GM19324 (cell line): ENCODE results near the gene EML2.

Experiments used
- ATAC-seq: cut with Tn5 transposase; IDR thresholded peaks from one replicate; pipeline ENCODE4 v1.9.1; 2021; ENCODE audit warnings: mild to moderate bottlenecking, moderate library complexity; ENCODE audit not compliant: unreplicated experiment, low FRiP score

The EML2 gene

GRCh38 chr19:45591004-45591637, 48.1 kb downstream of the EML2 start:
- ATAC-seq: no peak

- no peak for ATAC-seq
Measured at GRCh38 chr19:45590300-45591003, 48.7 kb downstream of the EML2 start.

- no peak for ATAC-seq
Measured at GRCh38 chr19:45589768-45590167, 49.4 kb downstream of the EML2 start.

- no peak for ATAC-seq
Measured at GRCh38 chr19:45587873-45588272, 51.3 kb downstream of the EML2 start.

GRCh38 chr19:45585158-45585577, 54.0 kb downstream of the EML2 start:
- ATAC-seq: no peak

GRCh38 chr19:45584332-45585157, 54.7 kb downstream of the EML2 start, which contains the start of gene OPA3:
OPA3 (minus strand) TSS chr19:45584802; CDS start chr19:45584764, 38 bp downstream.
- peak; percentile 95 for ATAC-seq

- ATAC-seq: no peak
Measured at GRCh38 chr19:45581576-45581975, 57.6 kb downstream of the EML2 start.

- ATAC-seq: no peak
Measured at GRCh38 chr19:45578861-45579260, 60.3 kb downstream of the EML2 start.

- no peak for ATAC-seq
Measured at GRCh38 chr19:45577111-45577905, 61.9 kb downstream of the EML2 start.

GRCh38 chr19:45576682-45577081, 62.5 kb downstream of the EML2 start:
- no peak for ATAC-seq

- ATAC-seq: no peak
Measured at GRCh38 chr19:45575216-45575615, 64.0 kb downstream of the EML2 start.

GRCh38 chr19:45574526-45574925, 64.7 kb downstream of the EML2 start:
- ATAC-seq: no peak

- no peak for ATAC-seq
Measured at GRCh38 chr19:45571457-45572220, 67.6 kb downstream of the EML2 start.

GRCh38 chr19:45569619-45570421, 69.4 kb downstream of the EML2 start:
- ATAC-seq: no peak

GRCh38 chr19:45568732-45569131, 70.5 kb downstream of the EML2 start:
- ATAC-seq: no peak

- ATAC-seq: no peak
Measured at GRCh38 chr19:45567609-45568008, 71.6 kb downstream of the EML2 start.

GRCh38 chr19:45564131-45564780, 74.9 kb downstream of the EML2 start:
- no peak for ATAC-seq

GRCh38 chr19:45560686-45561085, 78.5 kb downstream of the EML2 start:
- no peak for ATAC-seq
